A549 treated with RU486 at 1 μM for 4 hours (cell line): ENCODE measurements around the gene DPF1. TPM values are rescaled to one million over a fixed set of nuclear protein-coding genes. Genes with fewer than 3 reads are reported as not detected.

ENCODE experiments used
- total RNA-seq: library from RNA; stranded (reverse); fragments of 200-300 nt; extraction: Qiagen RNA extraction; gene quantifications from 5 replicates; pipeline ENCODE4 v1.2.3, GENCODE V29; 2022; ENCODE audit warnings: low read depth

The DPF1 gene
- total RNA-seq: 3.0 to 4.4 TPM (median 3.6 TPM) in 5 replicates

DNA sequence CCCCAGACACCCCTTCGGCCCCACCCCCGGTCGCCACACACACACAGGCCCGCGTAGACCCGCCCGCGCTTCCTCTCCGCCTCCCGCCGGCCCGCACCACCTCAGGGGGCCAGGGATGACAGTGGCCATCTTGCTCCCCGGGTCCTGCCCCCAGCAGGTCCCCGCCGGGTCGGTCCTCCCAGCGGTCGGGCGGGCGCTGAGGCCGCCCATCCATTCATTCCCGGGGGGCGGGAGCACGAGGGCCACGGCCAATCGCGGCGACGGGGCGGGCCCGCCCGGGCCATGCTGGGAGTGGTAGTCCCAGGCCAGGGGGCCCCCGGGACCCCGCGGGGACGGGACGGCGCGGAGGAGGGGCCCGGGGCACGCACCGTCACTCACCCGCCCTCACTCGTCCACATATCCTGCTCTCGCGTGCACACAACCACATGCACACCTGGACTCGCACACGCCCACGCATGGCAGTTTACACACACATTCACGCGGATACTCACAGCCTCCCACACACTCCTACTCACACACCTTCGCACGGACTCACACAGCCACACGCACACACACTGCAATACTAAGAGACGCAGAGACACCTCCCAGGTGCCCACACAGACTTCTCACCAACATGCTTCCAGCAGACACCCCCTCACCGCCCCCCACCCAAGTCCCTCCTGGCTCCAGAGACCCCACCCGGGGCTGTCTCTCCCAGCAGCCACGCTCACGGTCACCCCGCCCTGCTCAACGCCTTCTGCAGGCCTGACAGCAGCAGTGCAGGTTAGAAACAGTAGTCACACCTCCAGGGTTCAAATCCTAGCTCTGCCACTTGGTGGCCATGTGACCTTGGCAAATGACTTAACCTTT is at the start of gene DPF1:
Gene DPF1, minus strand, starts transcription at position 209 of the 849 bp plus-strand sequence. Its CDS starts 80 bp downstream, at position 129.

DNA sequence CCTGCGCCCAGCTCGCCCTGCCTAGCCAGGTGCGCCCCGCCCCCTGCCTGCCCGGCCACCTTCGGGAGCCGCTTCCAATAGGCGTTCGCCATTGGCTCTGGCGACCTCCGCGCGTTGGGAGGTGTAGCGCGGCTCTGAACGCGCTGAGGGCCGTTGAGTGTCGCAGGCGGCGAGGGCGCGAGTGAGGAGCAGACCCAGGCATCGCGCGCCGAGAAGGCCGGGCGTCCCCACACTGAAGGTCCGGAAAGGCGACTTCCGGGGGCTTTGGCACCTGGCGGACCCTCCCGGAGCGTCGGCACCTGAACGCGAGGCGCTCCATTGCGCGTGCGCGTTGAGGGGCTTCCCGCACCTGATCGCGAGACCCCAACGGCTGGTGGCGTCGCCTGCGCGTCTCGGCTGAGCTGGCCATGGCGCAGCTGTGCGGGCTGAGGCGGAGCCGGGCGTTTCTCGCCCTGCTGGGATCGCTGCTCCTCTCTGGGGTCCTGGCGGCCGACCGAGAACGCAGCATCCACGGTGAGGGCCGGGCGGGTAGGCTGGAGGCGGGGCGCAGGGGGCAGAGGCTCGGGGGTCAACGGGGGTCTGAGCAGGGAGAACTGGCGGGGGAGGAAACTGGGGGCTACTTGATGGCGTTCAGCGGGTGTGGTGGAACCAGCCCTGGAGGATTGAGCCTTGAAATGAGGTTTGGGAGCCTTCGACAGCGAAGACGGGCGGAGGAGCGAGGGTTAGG is 40.6 kb upstream of the DPF1 start, which contains the start of gene SPINT2:
Gene SPINT2, plus strand, starts transcription at position 88 of the 727 bp plus-strand sequence. Its CDS starts 320 bp downstream, at position 408.

Other genes with a start within 250 kb of the DPF1 start
- gene PPP1R14A, start 32.2 kb upstream of the DPF1 start, total RNA-seq: 107 to 158 TPM (median 132 TPM) in 5 replicates
- gene SPINT2, start 40.4 kb upstream of the DPF1 start, total RNA-seq: 262 to 412 TPM (median 361 TPM) in 5 replicates
- 617 to 825 TPM (median 744 TPM) in 5 replicates for gene C19orf33, start 80.0 kb upstream of the DPF1 start, total RNA-seq
- gene YIF1B, start 91.7 kb upstream of the DPF1 start, total RNA-seq: 89.6 to 134 TPM (median 124 TPM) in 5 replicates
- gene KCNK6, start 95.6 kb upstream of the DPF1 start, total RNA-seq: 4.3 to 6.0 TPM (median 5.1 TPM) in 5 replicates
- 0.99 to 1.7 TPM (median 1.4 TPM) in 5 replicates for gene CATSPERG, start 111.6 kb upstream of the DPF1 start, total RNA-seq
- 470 to 589 TPM (median 496 TPM) in 5 replicates for gene PSMD8, start 150.3 kb upstream of the DPF1 start, total RNA-seq
- 0.11 to 0.75 TPM (median 0.47 TPM) in 5 replicates for gene GGN, start 163.8 kb upstream of the DPF1 start, total RNA-seq
- 1.9 to 4.0 TPM (median 3.4 TPM) in 5 replicates for gene SPRED3, start 164.5 kb upstream of the DPF1 start, total RNA-seq
- gene FAM98C, start 178.9 kb upstream of the DPF1 start, total RNA-seq: 16.8 to 31.3 TPM (median 25.6 TPM) in 5 replicates
- 0.09 TPM in 1 of 5 replicates, not detected in the others for gene RASGRP4, start 202.0 kb upstream of the DPF1 start, total RNA-seq
- gene RYR1, start 209.5 kb upstream of the DPF1 start, total RNA-seq: 4.0 to 6.1 TPM (median 5.0 TPM) in 5 replicates